GOT3 (cell line): ENCODE measurements around the gene PPEF1.
A peak's percentile ranks its signal among the peaks of the same experiment; 100 is the strongest.

Experiments used
- DNase-seq: peaks from one replicate; lab custom pipeline; 2025; ENCODE audit warnings: mixed read lengths; lab: John Stamatoyannopoulos, UW

The PPEF1 gene

DNA sequence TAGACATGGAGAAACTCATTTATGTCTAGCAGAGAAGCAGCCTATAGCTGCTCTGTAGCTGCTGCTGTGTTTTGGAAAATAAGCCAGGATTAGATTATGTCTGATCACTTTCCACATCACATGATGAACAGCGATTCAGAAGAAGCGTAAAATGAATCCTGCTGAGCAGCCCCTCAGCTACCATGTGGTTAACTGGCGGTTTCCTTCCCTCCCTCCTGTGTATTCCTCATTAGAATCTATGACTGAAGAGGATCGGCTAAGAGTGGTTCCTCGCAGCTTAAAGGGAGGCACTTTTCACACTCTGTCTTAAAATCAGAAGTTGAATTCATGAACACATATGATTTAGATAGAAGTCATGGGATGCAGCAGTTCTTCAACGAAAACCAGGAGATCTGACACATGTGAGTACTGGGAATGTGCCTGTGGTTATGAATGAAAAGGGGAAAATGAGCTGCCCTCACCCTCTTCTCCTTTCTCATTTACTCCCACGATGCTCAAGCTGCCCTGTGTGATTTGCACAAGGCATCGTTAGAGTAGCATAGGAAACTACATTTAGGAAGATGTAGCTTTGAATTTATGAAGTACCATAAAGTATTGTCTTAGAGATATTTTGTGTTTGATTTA lies at the start of gene PPEF1:
Gene PPEF1 (plus strand): TSS at position 220 of the 624 bp plus-strand sequence. CDS start 136 bp downstream, at position 356.
- no peak for DNase-seq

- no peak for DNase-seq
These were observed 46.2 kb upstream of the PPEF1 start for GRCh38 chrX:18661273-18661672.

DNA sequence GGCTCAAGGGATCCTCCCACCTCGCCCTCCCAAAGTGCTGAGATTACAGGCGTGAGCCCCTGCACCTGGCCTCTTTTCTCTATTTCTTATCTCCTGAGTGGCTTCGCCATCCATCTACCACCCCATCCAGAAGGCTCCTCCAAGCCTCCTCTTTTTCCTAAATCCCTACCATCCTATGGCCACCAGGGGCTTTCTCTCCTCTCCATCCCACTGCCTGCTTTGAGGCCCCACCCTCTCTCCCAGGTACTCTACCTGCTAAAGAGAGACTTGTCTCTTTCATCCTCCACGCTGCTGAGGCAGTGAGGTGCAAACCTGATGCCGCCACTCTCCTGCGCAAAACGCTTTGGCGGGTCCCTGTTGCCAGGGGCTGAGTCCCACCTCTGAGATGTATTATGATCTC lies 42.5 kb upstream of the PPEF1 start:
- no peak for DNase-seq

GRCh38 chrX:18666614-18667013 lies 40.8 kb upstream of the PPEF1 start:
- DNase-seq, result no peak

GRCh38 chrX:18668071-18668835 lies 39.2 kb upstream of the PPEF1 start:
- no peak for DNase-seq

- DNase-seq, result no peak
These were observed 35.4 kb upstream of the PPEF1 start, which contains the start of gene RS1 for GRCh38 chrX:18672008-18672407. Gene RS1 (minus strand): TSS chrX:18672108. CDS start chrX:18672068, 40 bp downstream.

DNA sequence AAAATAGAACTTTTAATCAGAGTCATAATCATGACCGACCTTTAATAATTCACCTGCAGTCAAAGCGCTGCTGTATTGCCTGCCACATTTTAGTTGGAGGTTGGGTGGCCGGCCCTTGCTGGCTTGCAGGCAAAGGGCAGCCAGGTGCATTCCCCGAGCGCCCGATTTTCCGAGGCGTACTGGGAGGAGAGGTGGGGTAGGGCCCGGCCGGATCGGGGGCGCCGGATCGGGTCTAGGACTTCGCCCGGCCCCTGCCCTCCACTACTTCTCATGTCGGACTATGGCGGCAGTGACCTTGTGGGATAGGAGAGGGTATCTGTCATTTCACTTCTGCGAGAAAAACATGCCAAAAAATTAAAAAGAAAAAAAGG lies 33.0 kb upstream of the PPEF1 start:
- DNase-seq, result no peak

- DNase-seq, result peak; percentile 70
These were observed 32.4 kb upstream of the PPEF1 start for GRCh38 chrX:18674788-18675735.

- no peak for DNase-seq
These were observed 31.4 kb upstream of the PPEF1 start for GRCh38 chrX:18676050-18676449.

DNA sequence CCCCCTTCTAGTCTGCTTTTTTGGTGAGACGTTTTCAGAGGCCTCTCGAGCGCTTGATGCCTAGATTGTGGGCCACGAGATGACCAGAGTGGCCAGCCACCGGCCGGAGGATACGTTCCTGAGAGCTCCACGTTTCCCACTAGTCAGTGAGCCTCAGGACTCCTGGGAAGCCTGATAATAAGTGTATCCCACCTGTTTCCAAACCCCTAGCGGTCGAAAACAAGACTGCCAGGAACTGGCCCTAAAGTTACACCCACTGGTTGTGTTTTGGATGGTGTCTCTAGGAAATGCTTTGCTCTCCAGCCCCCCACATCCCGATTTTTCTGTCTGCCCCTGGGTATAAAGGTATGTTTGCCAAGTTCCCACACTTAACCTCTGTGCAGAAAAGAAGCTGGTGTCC lies 31.0 kb upstream of the PPEF1 start:
- no peak for DNase-seq

DNA sequence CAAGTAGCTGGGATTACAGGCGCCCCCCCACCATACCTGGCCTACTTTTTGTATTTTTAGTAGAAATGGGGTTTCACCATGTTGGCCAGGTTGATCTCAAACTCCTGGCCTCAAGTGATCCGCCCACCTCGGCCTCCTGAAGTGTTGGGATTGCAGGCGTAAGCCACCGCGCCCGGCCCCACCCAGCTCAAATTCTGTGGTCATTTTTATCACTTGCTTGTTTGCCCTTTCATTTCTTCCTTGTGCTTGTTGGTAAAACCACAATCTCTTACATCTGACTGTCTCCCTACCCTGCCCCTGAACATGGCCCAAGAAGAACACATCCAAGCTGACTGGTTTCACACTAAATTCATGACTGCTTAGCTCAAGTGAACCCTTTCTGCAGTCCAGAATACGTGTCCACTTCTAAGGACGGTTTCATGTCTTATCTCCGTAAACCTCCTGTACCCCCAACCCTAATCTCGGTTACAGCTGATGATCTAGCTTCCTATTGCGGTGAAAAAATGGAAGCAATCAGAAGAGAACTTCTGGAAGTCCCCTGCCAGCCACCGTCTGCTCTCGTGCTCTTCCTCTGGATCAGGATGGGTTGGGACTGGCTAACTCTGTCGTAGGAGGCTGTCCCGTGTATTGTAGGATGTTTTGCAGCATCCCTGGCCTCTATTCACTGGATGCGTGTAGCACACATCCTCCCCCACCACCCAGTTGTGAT lies 30.1 kb upstream of the PPEF1 start:
- DNase-seq, result no peak

GRCh38 chrX:18681996-18682395 lies 25.4 kb upstream of the PPEF1 start:
- DNase-seq, result no peak

- DNase-seq, result no peak
These were observed 24.5 kb upstream of the PPEF1 start for GRCh38 chrX:18682979-18683387.

GRCh38 chrX:18687856-18688495 lies 19.5 kb upstream of the PPEF1 start:
- DNase-seq, result no peak

GRCh38 chrX:18691431-18691830 lies 16.0 kb upstream of the PPEF1 start:
- DNase-seq, result no peak

- no peak for DNase-seq
These were observed 14.9 kb upstream of the PPEF1 start for GRCh38 chrX:18692541-18692940.

DNA sequence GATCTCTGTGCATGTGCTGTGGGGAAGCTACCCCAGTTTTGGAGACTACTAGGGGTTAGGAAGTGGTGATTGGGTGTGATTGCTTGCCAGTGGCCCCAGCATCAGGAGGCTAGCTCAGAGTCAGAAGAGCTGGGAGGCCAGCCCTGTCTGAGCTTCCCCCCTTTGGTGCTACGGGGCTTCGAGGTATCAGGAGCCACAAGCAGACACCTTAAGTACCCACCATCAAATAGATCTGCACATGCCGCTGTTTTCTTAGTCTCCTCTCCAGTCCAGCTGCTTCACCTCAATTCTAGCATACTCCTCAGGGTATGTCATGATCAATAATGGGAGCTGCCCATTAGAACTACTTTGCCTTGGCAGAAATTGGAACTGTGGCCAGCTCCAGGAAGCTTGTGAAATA lies 10.8 kb upstream of the PPEF1 start:
- DNase-seq, result no peak

GRCh38 chrX:18698737-18699650 lies 8.5 kb upstream of the PPEF1 start:
- no peak for DNase-seq

GRCh38 chrX:18701621-18702361 lies 5.7 kb upstream of the PPEF1 start:
- no peak for DNase-seq
